ENCODE data around the gene CNNM4. TPM values are rescaled to one million over a fixed set of nuclear protein-coding genes. Genes with fewer than 3 reads are reported as not detected.

CNNM4 gene
- total RNA-seq, 2 donors from 2014 or later = 6.5 TPM

- H3K27ac ChIP-seq = no peak overlapping the region
- H3K9me3 ChIP-seq = no peaks in the 10 kb centered on the region
- H3K36me3 ChIP-seq = no peaks in the 10 kb centered on the region
- H3K4me3 ChIP-seq = no peak overlapping the region
- DNase-seq (ENCODE audit: low spot score) (no peak), ATAC-seq (ENCODE audit: insufficient number of reproducible peaks, low FRiP score, low read depth) (no peak)
- peaks cover 0 to 10% of the 10 kb centered on the region in 2 donors for H3K4me1 ChIP-seq (ENCODE audit: control insufficient read depth in 1 of 2, low read depth in 2 of 2)
- TF ChIP-seq, protein P1, sequence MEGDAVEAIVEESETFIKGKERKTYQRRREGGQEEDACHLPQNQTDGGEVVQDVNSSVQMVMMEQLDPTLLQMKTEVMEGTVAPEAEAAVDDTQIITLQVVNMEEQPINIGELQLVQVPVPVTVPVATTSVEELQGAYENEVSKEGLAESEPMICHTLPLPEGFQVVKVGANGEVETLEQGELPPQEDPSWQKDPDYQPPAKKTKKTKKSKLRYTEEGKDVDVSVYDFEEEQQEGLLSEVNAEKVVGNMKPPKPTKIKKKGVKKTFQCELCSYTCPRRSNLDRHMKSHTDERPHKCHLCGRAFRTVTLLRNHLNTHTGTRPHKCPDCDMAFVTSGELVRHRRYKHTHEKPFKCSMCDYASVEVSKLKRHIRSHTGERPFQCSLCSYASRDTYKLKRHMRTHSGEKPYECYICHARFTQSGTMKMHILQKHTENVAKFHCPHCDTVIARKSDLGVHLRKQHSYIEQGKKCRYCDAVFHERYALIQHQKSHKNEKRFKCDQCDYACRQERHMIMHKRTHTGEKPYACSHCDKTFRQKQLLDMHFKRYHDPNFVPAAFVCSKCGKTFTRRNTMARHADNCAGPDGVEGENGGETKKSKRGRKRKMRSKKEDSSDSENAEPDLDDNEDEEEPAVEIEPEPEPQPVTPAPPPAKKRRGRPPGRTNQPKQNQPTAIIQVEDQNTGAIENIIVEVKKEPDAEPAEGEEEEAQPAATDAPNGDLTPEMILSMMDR (IDR thresholded peaks at IDR 0.05) = no peak
- no peaks in the 10 kb centered on the region for H3K27me3 ChIP-seq (replicated peaks; ENCODE audit: insufficient read depth)
Measured at GRCh38 chr2:96809216-96809882, 48.6 kb downstream of the CNNM4 start.

GRCh38 chr2:96809951-96810782 lies 49.5 kb downstream of the CNNM4 start:
- Histone ChIP-seq H3K27me3 (replicated peaks; ENCODE audit: insufficient read depth) (no peaks in the 10 kb centered on the region), H3K27ac (no peak overlapping the region)
- no peak for ATAC-seq (ENCODE audit: insufficient number of reproducible peaks, low FRiP score, low read depth)

GRCh38 chr2:96810783-96811192 lies 50.1 kb downstream of the CNNM4 start:
- H3K9me3 ChIP-seq = no peaks in the 10 kb centered on the region
- no peaks in the 10 kb centered on the region for H3K27me3 ChIP-seq (replicated peaks; ENCODE audit: insufficient read depth)
- TF ChIP-seq, protein P1 (IDR thresholded peaks at IDR 0.05) = no peak
- no peaks in the 10 kb centered on the region for H3K36me3 ChIP-seq
- no peak overlapping the region for H3K4me3 ChIP-seq
- peaks cover 0 to 15% of the 10 kb centered on the region in 2 donors for H3K4me1 ChIP-seq (ENCODE audit: control insufficient read depth in 1 of 2, low read depth in 2 of 2)
- ATAC-seq (ENCODE audit: insufficient number of reproducible peaks, low FRiP score, low read depth) = no peak
- H3K27ac ChIP-seq = no peak overlapping the region
- DNase-seq (ENCODE audit: low spot score) = no peak

More at GRCh38 chr2:96809951-96810782, 49.5 kb downstream of the CNNM4 start:
- H3K4me1 ChIP-seq (ENCODE audit: control insufficient read depth in 1 of 2, low read depth in 2 of 2) = peaks cover 0 to 13% of the 10 kb centered on the region in 2 donors
- no peak overlapping the region for H3K4me3 ChIP-seq
- no peaks in the 10 kb centered on the region for H3K36me3 ChIP-seq
- TF ChIP-seq, protein P1 (IDR thresholded peaks at IDR 0.05) = no peak
- no peaks in the 10 kb centered on the region for H3K9me3 ChIP-seq
- DNase-seq (ENCODE audit: low spot score) = no peak

- no peak for DNase-seq (ENCODE audit: low spot score)
- TF ChIP-seq, protein P1 (IDR thresholded peaks at IDR 0.05) = no peak
- no peak overlapping the region for H3K4me3 ChIP-seq
- no peak overlapping the region for H3K27ac ChIP-seq
- H3K9me3 ChIP-seq = no peaks in the 10 kb centered on the region
- peaks cover 0 to 15% of the 10 kb centered on the region in 2 donors for H3K4me1 ChIP-seq (ENCODE audit: control insufficient read depth in 1 of 2, low read depth in 2 of 2)
- no peak for ATAC-seq (ENCODE audit: insufficient number of reproducible peaks, low FRiP score, low read depth)
- H3K36me3 ChIP-seq = no peaks in the 10 kb centered on the region
- no peaks in the 10 kb centered on the region for H3K27me3 ChIP-seq (replicated peaks; ENCODE audit: insufficient read depth)
Measured at GRCh38 chr2:96811917-96812316, 51.2 kb downstream of the CNNM4 start.

DNA sequence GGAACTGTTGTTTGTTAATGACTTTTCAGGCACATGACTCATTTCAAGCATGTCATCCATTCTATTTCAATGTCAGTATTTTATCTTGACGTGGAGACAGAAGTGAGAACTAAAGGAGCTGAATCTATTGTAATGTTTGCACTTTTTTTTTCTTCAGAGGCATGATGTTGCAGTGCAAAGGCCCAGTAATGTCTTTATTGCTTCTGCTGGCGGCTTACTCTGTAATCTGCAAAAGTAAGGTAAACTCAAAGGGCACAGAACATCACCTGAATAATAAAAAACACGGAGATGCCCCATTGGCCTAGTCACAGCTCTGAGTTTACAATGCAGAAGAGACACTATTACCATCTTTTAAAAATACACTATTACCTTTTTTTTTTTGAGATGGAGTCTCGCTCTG lies 53.0 kb downstream of the CNNM4 start:
- Histone ChIP-seq H3K27me3 (replicated peaks; ENCODE audit: insufficient read depth) (no peaks in the 10 kb centered on the region), H3K4me3 (no peak overlapping the region), H3K27ac (no peak overlapping the region), H3K9me3 (no peaks in the 10 kb centered on the region), H3K36me3 (no peaks in the 10 kb centered on the region), H3K4me1 (ENCODE audit: control insufficient read depth in 1 of 2, low read depth in 2 of 2) (peaks cover 14 to 32% of the 10 kb centered on the region in 2 donors)
- DNase-seq (ENCODE audit: low spot score) (no peak), ATAC-seq (ENCODE audit: insufficient number of reproducible peaks, low FRiP score, low read depth) (no peak)
- TF ChIP-seq, protein P1 (IDR thresholded peaks at IDR 0.05) = no peak
